BE2C (cell line): Measurements from ENCODE around the gene DAO.

Experiments used
- DNase-seq: peaks from one replicate; pipeline ENCODE4 v3.0.0-alpha.2; 2020
- H3K27me3 ChIP-seq: fragments of 250-450 bp; sonication (Bioruptor Pico); 2 replicates; pipeline ENCODE4 v1.5.1; 2020; ENCODE audit warnings: mild to moderate bottlenecking
- H3K36me3 ChIP-seq: fragments of 250-450 bp; sonication (Bioruptor Pico); 2 replicates; pipeline ENCODE4 v1.5.1; 2020; ENCODE audit warnings: mild to moderate bottlenecking
- H3K4me1 ChIP-seq: fragments of 250-450 bp; sonication (Bioruptor Pico); 2 replicates; pipeline ENCODE4 v1.5.1; 2020
- H3K4me3 ChIP-seq: 2 replicates; pipeline ENCODE4 v1.5.1; 2011; ENCODE audit warnings: low read depth, low read length
- H3K9me3 ChIP-seq: fragments of 250-450 bp; sonication (Bioruptor Pico); 2 replicates; pipeline ENCODE4 v1.5.1; 2020
- CTCF ChIP-seq: IDR thresholded peaks from 2 replicates; pipeline ENCODE4 v1.5.1; 2012; ENCODE audit warnings: mild to moderate bottlenecking, low read depth, low read length

DAO gene

GRCh38 chr12:108888031-108888430, 8.1 kb downstream of the DAO start:
- Histone ChIP-seq H3K36me3 (no peaks in the 10 kb centered on the region), H3K4me3 (no peak overlapping the region), H3K4me1 (no peaks in the 10 kb centered on the region), H3K27me3 (no peaks in the 10 kb centered on the region), H3K9me3 (no peaks in the 10 kb centered on the region)
- DNase-seq: no peak
- TF ChIP-seq CTCF: no peak

GRCh38 chr12:108890208-108890607, 10.3 kb downstream of the DAO start:
- Histone ChIP-seq H3K4me3 (no peak overlapping the region), H3K9me3 (no peaks in the 10 kb centered on the region), H3K4me1 (no peaks in the 10 kb centered on the region), H3K36me3 (no peaks in the 10 kb centered on the region), H3K27me3 (no peaks in the 10 kb centered on the region)
- DNase-seq: no peak
- no peak for TF ChIP-seq CTCF

DNA sequence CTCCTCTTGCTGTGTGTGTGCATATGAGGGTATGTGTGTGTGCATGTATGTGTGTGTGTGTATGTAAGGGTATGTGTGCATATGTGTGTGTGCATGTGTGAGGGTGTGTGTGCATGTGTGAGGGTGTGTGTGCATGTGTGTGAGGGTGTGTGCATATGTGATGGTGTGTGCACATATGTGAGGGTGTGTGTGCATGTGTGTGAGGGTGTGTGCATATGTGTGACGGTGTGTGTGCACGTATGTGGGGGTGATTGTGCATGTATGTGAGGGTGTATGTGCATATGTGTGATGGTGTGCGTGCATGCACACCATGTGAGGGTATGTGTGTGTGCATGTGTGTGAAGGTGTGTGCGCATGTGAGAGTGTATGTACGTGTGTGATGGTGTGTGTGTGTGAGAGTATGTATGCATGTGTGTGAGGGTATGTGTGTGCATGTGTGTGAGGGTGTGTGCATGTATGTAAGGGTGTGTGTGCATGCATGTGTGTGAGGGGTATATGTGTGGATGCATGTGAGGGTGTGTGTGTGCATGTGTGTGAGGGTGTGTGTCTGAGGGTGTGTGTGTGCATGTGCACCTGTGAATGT, 15.4 kb downstream of the DAO start:
- Histone ChIP-seq H3K9me3 (no peaks in the 10 kb centered on the region), H3K36me3 (no peaks in the 10 kb centered on the region), H3K27me3 (peaks cover 4% of the 10 kb centered on the region; the same call in 1 of the 2 replicates), H3K4me3 (no peak overlapping the region), H3K4me1 (no peaks in the 10 kb centered on the region)
- TF ChIP-seq CTCF: no peak
- no peak for DNase-seq

DNA sequence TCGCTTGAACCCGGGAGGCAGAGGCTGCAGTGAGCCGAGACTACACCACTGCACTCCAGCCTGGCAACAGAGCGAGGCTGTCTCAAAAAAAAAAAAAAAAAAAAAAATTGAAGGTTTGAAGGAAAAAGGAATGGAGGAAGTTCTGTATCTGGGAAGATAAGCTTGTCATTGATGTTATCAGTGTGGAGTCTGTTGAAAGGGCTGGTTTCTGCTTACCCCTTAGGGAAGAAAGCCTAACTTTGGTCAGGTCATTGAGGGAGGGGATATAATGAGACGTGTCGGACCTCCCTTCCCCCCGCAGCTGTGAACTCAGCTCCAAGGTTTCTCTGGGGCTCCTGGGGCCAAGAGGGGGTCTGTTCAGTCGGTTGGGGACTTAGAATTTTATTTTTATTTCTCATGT, 16.4 kb downstream of the DAO start:
- H3K27me3 ChIP-seq: peaks cover 4% of the 10 kb centered on the region; the same call in 1 of the 2 replicates
- H3K4me1 ChIP-seq: no peaks in the 10 kb centered on the region
- H3K36me3 ChIP-seq: no peaks in the 10 kb centered on the region
- DNase-seq: no peak
- no peak for TF ChIP-seq CTCF
- H3K4me3 ChIP-seq: no peak overlapping the region
- no peaks in the 10 kb centered on the region for H3K9me3 ChIP-seq

- DNase-seq: no peak
- H3K27me3 ChIP-seq: peaks cover 4% of the 10 kb centered on the region; the same call in 1 of the 2 replicates
These were observed 16.9 kb downstream of the DAO start for GRCh38 chr12:108896817-108897216.

More at GRCh38 chr12:108896817-108897216, 16.9 kb downstream of the DAO start:
- Histone ChIP-seq H3K36me3 (no peaks in the 10 kb centered on the region), H3K4me3 (no peak overlapping the region), H3K9me3 (no peaks in the 10 kb centered on the region), H3K4me1 (no peaks in the 10 kb centered on the region)
- no peak for TF ChIP-seq CTCF
